SK-N-SH treated with all-trans-retinoic acid at 6 μM for 48 hours (cell line): ENCODE results near the gene TLR4.

Experiments used
- ARNTL ChIP-seq: fragments of 450-650 bp; formaldehyde crosslinking; IDR thresholded peaks from 2 replicates; pipeline ENCODE4 v1.5.0; 2020; ENCODE audit warnings: low read depth, mild to moderate bottlenecking, moderate library complexity, borderline replicate concordance
- BACH2 ChIP-seq: fragments of 250-450 bp; sonication (Bioruptor Pico); IDR thresholded peaks from 2 replicates; pipeline ENCODE4 v1.9.0; 2021; ENCODE audit warnings: mild to moderate bottlenecking, borderline replicate concordance
- SNAI2 ChIP-seq: fragments of 250-450 bp; sonication (Bioruptor Pico); IDR thresholded peaks from 2 replicates; pipeline ENCODE4 v1.5.0; 2020; ENCODE audit warnings: mild to moderate bottlenecking, moderate library complexity
- TOX ChIP-seq: fragments of 250-450 bp; sonication (Bioruptor Pico); IDR thresholded peaks from 2 replicates; pipeline ENCODE4 v1.8.0; 2021; ENCODE audit warnings: mild to moderate bottlenecking, moderate library complexity, borderline replicate concordance
- ZC3H10 ChIP-seq: fragments of 250-450 bp; sonication (Bioruptor Pico); IDR thresholded peaks from 2 replicates; pipeline ENCODE4 v1.5.1; 2021; ENCODE audit warnings: mild to moderate bottlenecking, moderate library complexity
- ZFP30 ChIP-seq: fragments of 450-650 bp; formaldehyde crosslinking; IDR thresholded peaks from 2 replicates; pipeline ENCODE4 v1.5.0; 2022; ENCODE audit warnings: mild to moderate bottlenecking, moderate library complexity

DNA sequence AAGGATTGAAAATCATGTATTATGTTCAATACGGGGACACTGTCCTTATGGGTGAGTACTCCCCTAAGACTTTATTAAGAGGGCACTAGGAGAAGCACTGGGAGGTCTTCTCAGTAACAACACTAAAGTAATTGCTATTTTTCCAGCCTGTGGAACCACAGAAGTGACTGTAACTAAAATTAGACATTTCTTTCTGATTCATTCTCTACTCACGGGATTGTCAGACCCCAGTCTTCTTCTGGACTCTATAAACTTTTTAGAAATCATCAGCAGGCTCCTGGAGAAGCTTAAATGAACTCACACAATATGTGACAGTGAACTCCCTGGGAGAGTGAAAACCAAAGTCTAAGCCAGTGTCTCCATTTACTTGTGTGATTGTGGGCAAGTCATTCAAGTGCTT lies 14.5 kb downstream of the TLR4 start:
- TF ChIP-seq ZC3H10 (CRISPR knock-in tag) (no peak), ARNTL (CRISPR knock-in tag) (no peak), ZFP30 (CRISPR knock-in tag) (no peak), BACH2 (CRISPR knock-in tag) (no peak), TOX (CRISPR knock-in tag) (no peak), SNAI2 (no peak)
